ENCODE data around the gene UBASH3B. TPM values are rescaled to one million over a fixed set of nuclear protein-coding genes. Genes with fewer than 3 reads are reported as not detected.

UBASH3B gene
- total RNA-seq, 2 experiments from 2014 or later, result 24.5 to 28.6 TPM

DNA sequence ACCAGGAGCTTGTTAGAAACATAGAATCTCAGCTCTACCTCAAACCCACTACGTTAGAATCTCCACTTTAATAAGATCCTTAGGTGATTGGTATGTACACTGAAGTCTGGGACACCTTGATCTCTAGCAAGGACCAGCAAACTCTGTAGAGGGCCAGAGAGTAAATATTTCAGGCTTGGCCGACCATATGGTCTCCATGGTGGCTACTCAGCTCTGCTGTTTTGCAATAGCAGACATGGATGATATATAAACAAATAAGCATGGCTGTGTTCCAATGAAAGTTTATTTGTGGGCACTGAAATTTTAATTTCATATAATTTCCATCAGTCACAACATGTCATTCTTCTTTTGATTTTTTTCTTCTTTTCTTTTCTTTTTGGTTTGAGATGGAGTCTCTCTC, 23.9 kb downstream of the UBASH3B start:
- Mint-ChIP-seq H3K27ac (peak overlapping the region; percentile 49), H3K9me3 (no peaks in the 10 kb centered on the region), H3K4me3 (no peak overlapping the region), H3K36me3 (ENCODE audit: low read depth) (peaks cover 5% of the 10 kb centered on the region), H3K4me1 (ENCODE audit: low read depth) (peaks cover 73% of the 10 kb centered on the region), H3K27me3 (no peaks in the 10 kb centered on the region)
- H3K27ac ChIP-seq (ENCODE audit: low read depth in 1 of 2, low read length in 2 of 2), result no peak overlapping the region
- H3K27me3 ChIP-seq (ENCODE audit: control insufficient read depth in 1 of 2, insufficient read depth in 2 of 2, low read length in 2 of 2), result no peaks in the 10 kb centered on the region
- POLR2A ChIA-PET, result interaction anchor here (1.0 to 4.3 kb wide), 5 partner anchors 9 to 20 kb away, joined by 3 to 21 read pairs (median 4); no protein-coding TSS in a partner anchor
- ATAC-seq (ENCODE audit: poor library complexity) (no peak), DNase-seq (no peak)
- TF ChIP-seq CTCF (IDR thresholded peaks at IDR 0.05), result no peak
- H3K4me1 ChIP-seq (ENCODE audit: insufficient read depth, low read length), result peaks cover 56% of the 10 kb centered on the region
- CTCF ChIA-PET, result interaction anchor here (1.1 kb wide), 1 partner anchor 16 kb away, joined by 3 read pairs; no protein-coding TSS in a partner anchor
- no peak overlapping the region for H3K4me3 ChIP-seq (ENCODE audit: low read length)
- H3K9me3 ChIP-seq (ENCODE audit: control insufficient read depth in 1 of 2, insufficient read depth in 1 of 2, low read length in 2 of 2), result no peaks in the 10 kb centered on the region
- H3K36me3 ChIP-seq (ENCODE audit: insufficient read depth, low read length), result no peaks in the 10 kb centered on the region
- intact Hi-C loops (cut with DNase I, micrococcal nuclease), result no loop called here

DNA sequence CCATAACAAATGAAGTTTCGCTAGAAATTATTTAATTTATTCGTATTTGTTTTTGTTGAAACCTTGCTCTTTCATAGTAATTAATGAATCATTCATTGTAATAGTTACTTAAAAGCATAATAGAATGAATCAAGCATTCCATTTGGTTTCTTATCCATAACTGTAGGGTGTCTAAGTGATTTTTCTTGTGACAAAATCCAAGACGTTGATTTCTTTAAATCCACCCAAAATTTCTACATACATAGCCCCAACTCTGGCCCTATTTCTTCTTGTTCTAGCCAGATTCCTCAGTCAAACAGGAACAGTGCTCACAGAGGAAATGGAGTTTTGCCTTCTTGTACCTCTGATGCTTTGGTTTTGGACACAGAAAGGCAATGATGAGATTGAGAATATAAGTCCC, 25.5 kb downstream of the UBASH3B start:
- Mint-ChIP-seq H3K4me3 (no peak overlapping the region), H3K4me1 (ENCODE audit: low read depth) (peaks cover 68% of the 10 kb centered on the region), H3K36me3 (ENCODE audit: low read depth) (no peaks in the 10 kb centered on the region), H3K27ac (no peak overlapping the region), H3K27me3 (no peaks in the 10 kb centered on the region), H3K9me3 (no peaks in the 10 kb centered on the region)
- POLR2A ChIA-PET, result interaction anchor here (0.6 to 4.3 kb wide), 3 partner anchors 10 to 23 kb away, joined by 4 to 21 read pairs (median 9); no protein-coding TSS in a partner anchor
- Histone ChIP-seq H3K4me1 (ENCODE audit: insufficient read depth, low read length) (peaks cover 40% of the 10 kb centered on the region), H3K27ac (ENCODE audit: low read depth in 1 of 2, low read length in 2 of 2) (no peak overlapping the region), H3K27me3 (ENCODE audit: control insufficient read depth in 1 of 2, insufficient read depth in 2 of 2, low read length in 2 of 2) (no peaks in the 10 kb centered on the region), H3K4me3 (ENCODE audit: low read length) (no peak overlapping the region), H3K36me3 (ENCODE audit: insufficient read depth, low read length) (no peaks in the 10 kb centered on the region), H3K9me3 (ENCODE audit: control insufficient read depth in 1 of 2, insufficient read depth in 1 of 2, low read length in 2 of 2) (no peaks in the 10 kb centered on the region)
- no peak for ATAC-seq (ENCODE audit: poor library complexity)
- DNase-seq, result no peak
- CTCF ChIA-PET, result no interaction called here
- intact Hi-C loops (cut with DNase I, micrococcal nuclease), result no loop called here
- no peak for TF ChIP-seq CTCF (IDR thresholded peaks at IDR 0.05)

GRCh38 chr11:122681735-122682134, 26.2 kb downstream of the UBASH3B start:
- Mint-ChIP-seq H3K27me3 (no peaks in the 10 kb centered on the region), H3K4me1 (ENCODE audit: low read depth) (peaks cover 70% of the 10 kb centered on the region), H3K27ac (no peak overlapping the region), H3K36me3 (ENCODE audit: low read depth) (no peaks in the 10 kb centered on the region), H3K9me3 (no peaks in the 10 kb centered on the region), H3K4me3 (no peak overlapping the region)
- no peak overlapping the region for H3K4me3 ChIP-seq (ENCODE audit: low read length)
- no peaks in the 10 kb centered on the region for H3K36me3 ChIP-seq (ENCODE audit: insufficient read depth, low read length)
- H3K27me3 ChIP-seq (ENCODE audit: control insufficient read depth in 1 of 2, insufficient read depth in 2 of 2, low read length in 2 of 2), result no peaks in the 10 kb centered on the region
- POLR2A ChIA-PET, result interaction anchor here (4.3 kb wide), 1 partner anchor 14 kb away, joined by 21 read pairs; no protein-coding TSS in a partner anchor
- no peak for TF ChIP-seq CTCF (IDR thresholded peaks at IDR 0.05)
- CTCF ChIA-PET, result no interaction called here
- H3K4me1 ChIP-seq (ENCODE audit: insufficient read depth, low read length), result peaks cover 38% of the 10 kb centered on the region
- peak in 2 of 14 experiments; percentile 36 to 43 for DNase-seq
- intact Hi-C loops (cut with DNase I, micrococcal nuclease), result no loop called here
- no peaks in the 10 kb centered on the region for H3K9me3 ChIP-seq (ENCODE audit: control insufficient read depth in 1 of 2, insufficient read depth in 1 of 2, low read length in 2 of 2)
- no peak overlapping the region for H3K27ac ChIP-seq (ENCODE audit: low read depth in 1 of 2, low read length in 2 of 2)
- peak; percentile 51 for ATAC-seq (ENCODE audit: poor library complexity)

Data from CD4-positive, alpha-beta T cell (primary cell).